Uterus (tissue), 4 donors: ENCODE data around the gene SKIDA1. TPM values are rescaled to one million over a fixed set of nuclear protein-coding genes. Genes with fewer than 3 reads are reported as not detected.

Experiments used
- DNase-seq, 2 donors: peaks; one replicate each; pipeline ENCODE4 v3.0.0-alpha.2; 2019 to 2020
- H3K27ac ChIP-seq, 2 donors: fragments of 200-600 bp; sonication (generic); 1 replicate in 1 of 2; 2 replicates in 1 of 2; pipeline ENCODE4 v1.5.1; 2016 to 2018
- H3K27me3 ChIP-seq, 2 donors: fragments of 200-600 bp; sonication (generic); one replicate each; pipeline ENCODE4 v1.5.1; 2018 to 2019; ENCODE audit warnings: control low read depth in 1 of 2
- H3K36me3 ChIP-seq, 2 donors: fragments of 200-600 bp; sonication (generic); one replicate each; pipeline ENCODE4 v1.5.1; 2019; ENCODE audit warnings: control low read depth in 1 of 2
- H3K4me1 ChIP-seq, 2 donors: fragments of 200-600 bp; sonication (generic); one replicate each; pipeline ENCODE4 v1.5.1; 2018 to 2019; ENCODE audit warnings: control low read depth in 1 of 2
- H3K4me3 ChIP-seq, 2 donors: fragments of 200-600 bp; sonication (generic); 1 replicate in 1 of 2; 2 replicates in 1 of 2; pipeline ENCODE4 v1.5.1; 2018 to 2019; ENCODE audit warnings: mild to moderate bottlenecking in 1 of 2
- H3K9me3 ChIP-seq, 2 donors: fragments of 200-600 bp; sonication (generic); one replicate each; pipeline ENCODE4 v1.5.1; 2019; ENCODE audit warnings: control low read depth in 1 of 2
- POLR2A ChIP-seq, 2 donors: fragments of 450-650 bp; IDR thresholded peaks; one replicate each; pipeline ENCODE4 v1.6.1; 2016; ENCODE audit warnings: antibody characterized with exemption in 2 of 2, mild to moderate bottlenecking in 1 of 2, moderate library complexity in 1 of 2
- intact Hi-C: fragments of 100-400 bp; cut with DNase I; formaldehyde crosslinking; loops from one replicate; pipeline ENCODE4 v1.15.1; 2023; ENCODE audit warnings: low total_unique reads
- microRNA counts, 2 donors: library from miRNA; unstranded; fragments of <30 nt; microRNA quantifications; one replicate each; lab custom pipeline; 2016 to 2017
- microRNA-seq: library from miRNA; unstranded; fragments of <30 nt; microRNA quantifications from one replicate; pipeline ENCODE4, GENCODE V29; 2016; ENCODE audit warnings: borderline microRNAs expressed, borderline replicate concordance
- small RNA-seq: library from RNA; depleted of rRNA; stranded (forward); fragments of <200 nt; gene quantifications from one replicate; pipeline ENCODE3, GENCODE V24; 2016
- total RNA-seq, 4 donors: library from RNA; depleted of rRNA in 3 of 4; stranded (reverse); fragments of >200 nt in 3 of 4; gene quantifications; one replicate each; pipeline versions ENCODE4 v1.1.0 to v1.2.4, GENCODE V29; 2014 to 2023
- TF ChIP-seq, protein P1 (sequence below), 4 experiments: fragments of 200-600 bp in 2 of 4; fragments of 450-650 bp in 2 of 4; sonication (generic) in 2 of 4; IDR thresholded peaks; one replicate each; pipeline ENCODE4 v1.5.1; 2016 to 2019; ENCODE audit warnings: antibody characterized with exemption in 4 of 4, mild to moderate bottlenecking in 2 of 4, moderate library complexity in 1 of 4
- donor health status: DM: yes; HTN: yes; CAD: no.

SKIDA1 gene
- total RNA-seq, 4 donors from 2014 or later: 0.26 to 4.9 (median 1.6) TPM; not detected in 1

DNA sequence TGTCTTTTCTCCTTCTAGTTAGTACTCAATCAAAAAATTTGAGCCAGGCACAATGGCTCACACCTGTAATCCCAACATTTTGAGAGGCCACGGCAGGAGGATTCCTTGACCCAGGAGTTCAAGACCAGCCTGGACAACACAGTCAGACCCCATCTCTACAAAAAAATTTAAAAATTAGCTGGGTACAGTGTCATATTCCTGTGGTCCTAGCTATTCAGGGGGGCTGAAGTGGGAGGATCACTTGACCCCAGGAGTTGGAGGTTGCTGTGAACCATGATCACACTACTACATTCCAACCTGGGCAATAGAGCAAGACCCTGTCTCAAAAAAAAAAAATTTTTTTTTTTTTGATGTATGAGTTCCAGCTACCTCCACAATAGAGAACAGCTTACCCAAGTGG, 57.8 kb downstream of the SKIDA1 start:
- H3K4me3 ChIP-seq: no peak overlapping the region
- no peak for TF ChIP-seq POLR2A (IDR thresholded peaks at IDR 0.05)
- TF ChIP-seq, protein P1, sequence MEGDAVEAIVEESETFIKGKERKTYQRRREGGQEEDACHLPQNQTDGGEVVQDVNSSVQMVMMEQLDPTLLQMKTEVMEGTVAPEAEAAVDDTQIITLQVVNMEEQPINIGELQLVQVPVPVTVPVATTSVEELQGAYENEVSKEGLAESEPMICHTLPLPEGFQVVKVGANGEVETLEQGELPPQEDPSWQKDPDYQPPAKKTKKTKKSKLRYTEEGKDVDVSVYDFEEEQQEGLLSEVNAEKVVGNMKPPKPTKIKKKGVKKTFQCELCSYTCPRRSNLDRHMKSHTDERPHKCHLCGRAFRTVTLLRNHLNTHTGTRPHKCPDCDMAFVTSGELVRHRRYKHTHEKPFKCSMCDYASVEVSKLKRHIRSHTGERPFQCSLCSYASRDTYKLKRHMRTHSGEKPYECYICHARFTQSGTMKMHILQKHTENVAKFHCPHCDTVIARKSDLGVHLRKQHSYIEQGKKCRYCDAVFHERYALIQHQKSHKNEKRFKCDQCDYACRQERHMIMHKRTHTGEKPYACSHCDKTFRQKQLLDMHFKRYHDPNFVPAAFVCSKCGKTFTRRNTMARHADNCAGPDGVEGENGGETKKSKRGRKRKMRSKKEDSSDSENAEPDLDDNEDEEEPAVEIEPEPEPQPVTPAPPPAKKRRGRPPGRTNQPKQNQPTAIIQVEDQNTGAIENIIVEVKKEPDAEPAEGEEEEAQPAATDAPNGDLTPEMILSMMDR (IDR thresholded peaks at IDR 0.05): no peak
- H3K4me1 ChIP-seq: no peaks in the 10 kb centered on the region
- H3K9me3 ChIP-seq: no peaks in the 10 kb centered on the region
- intact Hi-C loops: no loop called here
- no peaks in the 10 kb centered on the region for H3K27me3 ChIP-seq
- no peaks in the 10 kb centered on the region for H3K36me3 ChIP-seq
- no peak for DNase-seq
- H3K27ac ChIP-seq: no peak overlapping the region

GRCh38 chr10:21464134-21464533, 61.3 kb downstream of the SKIDA1 start:
- DNase-seq: no peak
- TF ChIP-seq POLR2A (IDR thresholded peaks at IDR 0.05): no peak
- TF ChIP-seq, protein P1 (IDR thresholded peaks at IDR 0.05): no peak
- Histone ChIP-seq H3K27me3 (no peaks in the 10 kb centered on the region), H3K27ac (no peak overlapping the region), H3K36me3 (no peaks in the 10 kb centered on the region), H3K9me3 (no peaks in the 10 kb centered on the region), H3K4me1 (no peaks in the 10 kb centered on the region), H3K4me3 (no peak overlapping the region)
- intact Hi-C loops: no loop called here

MicroRNA genes within 50 kb of the gene (microRNA counts, 767-probe panel; counts per million panel counts)
- microRNA hsa-miR-1915-3p (lab: Ali Mortazavi, UCI): 0 to 2,400 counts per million in 2 donors

Small RNAs within 50 kb of the gene (microRNA-seq; reads per million reads assigned to microRNA genes)
- not detected for gene MIR1915

Small RNAs within 50 kb of the gene (small RNA-seq; reads per million reads assigned to genes)
- gene MIR1915: not detected
- gene RF00019: not detected
- not detected for gene RNU6-306P

Other genes with a start within 250 kb of the SKIDA1 start
- gene MLLT10, start 8.6 kb upstream of the SKIDA1 start, total RNA-seq: 10 to 100 TPM; 34.1 to 71.2 (median 59.8) TPM